H9 (cell line): ENCODE results near the gene NTRK3. TPM values are rescaled to one million over a fixed set of nuclear protein-coding genes. Genes with fewer than 3 reads are reported as not detected.

Source experiments
- DNase-seq: peaks from one replicate; pipeline ENCODE4 v3.0.0-alpha.2; 2017
- H2AFZ ChIP-seq: one replicate; pipeline ENCODE4 v1.6.1; 2013; ENCODE audit warnings: mild to moderate bottlenecking, low read length, control low read depth, moderate library complexity
- H2AK5ac ChIP-seq: 2 replicates; pipeline ENCODE4 v1.6.1; 2013; ENCODE audit warnings: low read length, control low read depth, mixed read lengths; ENCODE audit not compliant: insufficient read length
- H2BK120ac ChIP-seq: one replicate; pipeline ENCODE4 v1.6.1; 2013; ENCODE audit warnings: low read depth, mild to moderate bottlenecking, low read length, control low read depth, inconsistent platforms; ENCODE audit not compliant: poor library complexity, severe bottlenecking
- H2BK12ac ChIP-seq: 2 replicates; pipeline ENCODE4 v1.6.1; 2013; ENCODE audit warnings: low read length, control low read depth, mixed read lengths, low read depth; ENCODE audit not compliant: insufficient read length
- H2BK15ac ChIP-seq: 2 replicates; pipeline ENCODE4 v1.6.1; 2013; ENCODE audit warnings: low read depth, low read length, control low read depth
- H2BK20ac ChIP-seq: one replicate; pipeline ENCODE4 v1.6.1; 2013; ENCODE audit warnings: low read depth, mild to moderate bottlenecking, low read length, control low read depth, inconsistent platforms; ENCODE audit not compliant: poor library complexity, severe bottlenecking
- H2BK5ac ChIP-seq: 2 replicates; pipeline ENCODE4 v1.6.1; 2013; ENCODE audit warnings: low read length, control low read depth, mixed read lengths; ENCODE audit not compliant: insufficient read length
- H3K14ac ChIP-seq: 2 replicates; pipeline ENCODE4 v1.6.1; 2013; ENCODE audit warnings: low read length, control low read depth; ENCODE audit not compliant: insufficient read depth
- H3K18ac ChIP-seq: 2 replicates; pipeline ENCODE4 v1.6.1; 2013; ENCODE audit warnings: low read depth, mild to moderate bottlenecking, mixed read lengths, low read length, control low read depth; ENCODE audit not compliant: insufficient read length
- H3K23ac ChIP-seq: 2 replicates; pipeline ENCODE4 v1.6.1; 2013; ENCODE audit warnings: low read length, control low read depth, mixed read lengths, low read depth; ENCODE audit not compliant: insufficient read length
- H3K23me2 ChIP-seq: 2 replicates; pipeline ENCODE4 v1.6.1; 2013; ENCODE audit warnings: low read depth, mild to moderate bottlenecking, mixed read lengths, low read length, control low read depth; ENCODE audit not compliant: insufficient read length, poor library complexity, severe bottlenecking
- H3K27ac ChIP-seq: 2 replicates; pipeline ENCODE4 v1.5.1; 2013; ENCODE audit warnings: low read length, control low read depth, mixed read lengths, low read depth; ENCODE audit not compliant: insufficient read length
- H3K27me3 ChIP-seq: 2 replicates; pipeline ENCODE4 v1.6.1; 2013; ENCODE audit warnings: low read length, control low read depth, inconsistent platforms; ENCODE audit not compliant: insufficient read depth
- H3K4ac ChIP-seq: 2 replicates; pipeline ENCODE4 v1.6.1; 2013; ENCODE audit warnings: low read depth, mild to moderate bottlenecking, control low read depth, inconsistent platforms, low read length, moderate library complexity
- H3K4me1 ChIP-seq: 2 replicates; pipeline ENCODE4 v1.6.1; 2013; ENCODE audit warnings: low read length, control low read depth, inconsistent platforms; ENCODE audit not compliant: insufficient read depth
- H3K4me2 ChIP-seq: 2 replicates; pipeline ENCODE4 v1.6.1; 2013; ENCODE audit warnings: low read length, control low read depth, mixed read lengths; ENCODE audit not compliant: insufficient read length, insufficient read depth
- H3K56ac ChIP-seq: 2 replicates; pipeline ENCODE4 v1.6.1; 2013; ENCODE audit warnings: low read depth, mild to moderate bottlenecking, mixed read lengths, low read length, control low read depth; ENCODE audit not compliant: insufficient read length
- H3K79me1 ChIP-seq: 2 replicates; pipeline ENCODE4 v1.6.1; 2013; ENCODE audit warnings: low read depth, mild to moderate bottlenecking, moderate library complexity, low read length, control low read depth, inconsistent platforms; ENCODE audit not compliant: insufficient read depth, poor library complexity, severe bottlenecking
- H3K79me2 ChIP-seq: 2 replicates; pipeline ENCODE4 v1.6.1; 2013; ENCODE audit warnings: low read length, control low read depth, inconsistent platforms; ENCODE audit not compliant: insufficient read depth
- H3K9ac ChIP-seq: 2 replicates; pipeline ENCODE4 v1.6.1; 2013; ENCODE audit warnings: low read length, control low read depth, mixed read lengths; ENCODE audit not compliant: insufficient read length; ENCODE audit errors: extremely low read depth
- H3K9me3 ChIP-seq: one replicate; pipeline ENCODE4 v1.6.1; 2013; ENCODE audit warnings: low read depth, low read length, inconsistent platforms; ENCODE audit not compliant: control insufficient read depth
- H3T11ph ChIP-seq: one replicate; pipeline ENCODE4 v1.6.1; 2013; ENCODE audit warnings: mild to moderate bottlenecking, low read length, control low read depth, inconsistent platforms
- H4K20me1 ChIP-seq: one replicate; pipeline ENCODE4 v1.6.1; 2013; ENCODE audit not compliant: control insufficient read depth, insufficient read length, insufficient read depth
- H4K5ac ChIP-seq: 2 replicates; pipeline ENCODE4 v1.6.1; 2013; ENCODE audit warnings: low read depth, mild to moderate bottlenecking, mixed read lengths, low read length, control low read depth; ENCODE audit not compliant: insufficient read length
- H4K8ac ChIP-seq: replicated peaks from 2 replicates; pipeline ENCODE4 v1.6.1; 2013; ENCODE audit warnings: low read length, control low read depth, mixed read lengths, low read depth; ENCODE audit not compliant: insufficient read length
- H4K91ac ChIP-seq: 2 replicates; pipeline ENCODE4 v1.6.1; 2013; ENCODE audit warnings: low read depth, mild to moderate bottlenecking, moderate library complexity, mixed read lengths, low read length, control low read depth; ENCODE audit not compliant: insufficient read length
- H3K27ac Mint-ChIP-seq, 3 experiments: 2 replicates in 2 of 3; 3 replicates in 1 of 3; pipeline ENCODE4 v1.8.0; 2020 to 2021; ENCODE audit warnings: mixed read lengths in 3 of 3, mild to moderate bottlenecking in 1 of 3, moderate library complexity in 1 of 3
- H3K27me3 Mint-ChIP-seq: 2 replicates; pipeline ENCODE4 v1.8.0; 2021; ENCODE audit warnings: low read depth, mild to moderate bottlenecking, moderate library complexity, mixed read lengths
- H3K36me3 Mint-ChIP-seq, 3 experiments: 2 replicates in 2 of 3; 3 replicates in 1 of 3; pipeline ENCODE4 v1.8.0; 2020 to 2021; ENCODE audit warnings: low read depth in 3 of 3, mixed read lengths in 3 of 3; ENCODE audit not compliant: insufficient read depth in 1 of 3
- H3K4me1 Mint-ChIP-seq, 2 experiments: 2 replicates each; pipeline ENCODE4 v1.8.0; 2020; ENCODE audit warnings: mixed read lengths in 2 of 2
- H3K4me3 Mint-ChIP-seq, 2 experiments: 2 replicates in 1 of 2; 3 replicates in 1 of 2; pipeline ENCODE4 v1.8.0; 2020 to 2021; ENCODE audit warnings: mild to moderate bottlenecking in 2 of 2, mixed read lengths in 2 of 2, moderate library complexity in 1 of 2
- H3K9me3 Mint-ChIP-seq, 2 experiments: 2 replicates in 1 of 2; 3 replicates in 1 of 2; pipeline ENCODE4 v1.8.0; 2020; ENCODE audit warnings: mild to moderate bottlenecking in 2 of 2, mixed read lengths in 2 of 2, moderate library complexity in 1 of 2
- WGBS: extraction: QIAGEN DNeasy Blood & Tissue Kit; methylation state at CpG from one replicate; pipeline ENCODE4 v1.1.7; 2013; ENCODE audit warnings: missing lambda C conversion rate, low lambda C conversion rate, mixed read lengths; ENCODE audit not compliant: insufficient read length; ENCODE audit errors: extremely low coverage; 5-methylcytosine and 5-hydroxymethylcytosine counted together
- total RNA-seq: library from RNA; stranded (reverse); gene quantifications from 2 replicates; pipeline ENCODE4 v1.2.1, GENCODE V29; 2021
- TF ChIP-seq, protein P1 (sequence below): fragments of 200-600 bp; sonication (generic); conservative IDR thresholded peaks from 3 replicates; pipeline ENCODE4 v1.8.0; 2021; ENCODE audit warnings: antibody characterized with exemption, mild to moderate bottlenecking

NTRK3 gene
- total RNA-seq, 1 experiment from 2014 or later: 2.5 TPM

DNA sequence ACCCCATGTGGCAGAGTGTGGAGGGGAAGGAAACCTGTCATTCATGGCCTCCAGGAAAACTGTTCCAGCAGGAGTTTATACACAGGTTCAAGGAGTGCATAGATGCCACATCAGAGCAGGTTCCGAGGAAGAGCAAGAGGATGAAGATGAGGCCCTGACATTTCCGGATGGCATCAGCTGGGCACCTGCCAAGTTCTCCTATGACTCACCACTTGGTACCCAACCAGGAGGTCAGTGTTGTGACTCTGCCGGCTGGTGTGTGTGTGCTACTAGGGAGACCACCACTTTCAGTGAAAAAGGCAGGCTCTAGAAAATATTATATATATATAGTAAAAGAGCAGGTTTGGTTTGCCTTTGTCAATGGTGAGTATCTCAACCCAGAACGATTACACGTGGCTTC, 69.3 kb downstream of the NTRK3 start:
- Histone ChIP-seq H3K9me3 (no peaks in the 10 kb centered on the region), H3K18ac (no peak overlapping the region), H3K27ac (no peak overlapping the region), H2BK120ac (no peak overlapping the region), H2AK5ac (no peak overlapping the region), H3K9ac (no peak overlapping the region), H3K27me3 (no peaks in the 10 kb centered on the region), H3T11ph (no peak overlapping the region), H3K14ac (no peak overlapping the region), H4K8ac (no peak overlapping the region), H3K23me2 (no peaks in the 10 kb centered on the region), H3K4me1 (no peaks in the 10 kb centered on the region), H3K79me1 (no peaks in the 10 kb centered on the region), H2BK5ac (no peak overlapping the region), H4K91ac (no peak overlapping the region), H2BK12ac (no peak overlapping the region), H4K20me1 (no peaks in the 10 kb centered on the region), H4K5ac (no peak overlapping the region), H3K4ac (no peak overlapping the region), H3K56ac (no peak overlapping the region), H3K23ac (no peak overlapping the region), H2BK20ac (no peak overlapping the region), H3K4me2 (no peak overlapping the region), H2AFZ (no peak overlapping the region), H3K79me2 (no peaks in the 10 kb centered on the region), H2BK15ac (no peak overlapping the region)
- no peaks in the 10 kb centered on the region for H3K4me1 Mint-ChIP-seq
- no peak for DNase-seq
- no CpG with 5 or more reads among the region's 5 CpGs for WGBS
- no peak overlapping the region for H3K4me3 Mint-ChIP-seq
- TF ChIP-seq, protein P1, sequence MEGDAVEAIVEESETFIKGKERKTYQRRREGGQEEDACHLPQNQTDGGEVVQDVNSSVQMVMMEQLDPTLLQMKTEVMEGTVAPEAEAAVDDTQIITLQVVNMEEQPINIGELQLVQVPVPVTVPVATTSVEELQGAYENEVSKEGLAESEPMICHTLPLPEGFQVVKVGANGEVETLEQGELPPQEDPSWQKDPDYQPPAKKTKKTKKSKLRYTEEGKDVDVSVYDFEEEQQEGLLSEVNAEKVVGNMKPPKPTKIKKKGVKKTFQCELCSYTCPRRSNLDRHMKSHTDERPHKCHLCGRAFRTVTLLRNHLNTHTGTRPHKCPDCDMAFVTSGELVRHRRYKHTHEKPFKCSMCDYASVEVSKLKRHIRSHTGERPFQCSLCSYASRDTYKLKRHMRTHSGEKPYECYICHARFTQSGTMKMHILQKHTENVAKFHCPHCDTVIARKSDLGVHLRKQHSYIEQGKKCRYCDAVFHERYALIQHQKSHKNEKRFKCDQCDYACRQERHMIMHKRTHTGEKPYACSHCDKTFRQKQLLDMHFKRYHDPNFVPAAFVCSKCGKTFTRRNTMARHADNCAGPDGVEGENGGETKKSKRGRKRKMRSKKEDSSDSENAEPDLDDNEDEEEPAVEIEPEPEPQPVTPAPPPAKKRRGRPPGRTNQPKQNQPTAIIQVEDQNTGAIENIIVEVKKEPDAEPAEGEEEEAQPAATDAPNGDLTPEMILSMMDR: no peak
- no peaks in the 10 kb centered on the region for H3K9me3 Mint-ChIP-seq
- H3K36me3 Mint-ChIP-seq: no peaks in the 10 kb centered on the region
- peaks cover 13% of the 10 kb centered on the region for H3K27me3 Mint-ChIP-seq
- no peak overlapping the region for H3K27ac Mint-ChIP-seq
